GM18951 (cell line): ENCODE measurements around the gene RAB44.

Source experiments
- POLR2A ChIP-seq: IDR thresholded peaks from 4 replicates; pipeline ENCODE4 v1.6.1; 2011; ENCODE audit warnings: mild to moderate bottlenecking; ENCODE audit not compliant: insufficient read length, insufficient read depth; ENCODE audit errors: extremely low read depth
- in situ Hi-C: fragments of 300-500 bp; cut with MboI; formaldehyde crosslinking; loops from one replicate; pipeline ENCODE4 v1.12.0; 2022; ENCODE audit warnings: low sequenced_read_pairs, mixed read lengths, inconsistent platforms; ENCODE audit not compliant: unreplicated experiment

RAB44 gene

DNA sequence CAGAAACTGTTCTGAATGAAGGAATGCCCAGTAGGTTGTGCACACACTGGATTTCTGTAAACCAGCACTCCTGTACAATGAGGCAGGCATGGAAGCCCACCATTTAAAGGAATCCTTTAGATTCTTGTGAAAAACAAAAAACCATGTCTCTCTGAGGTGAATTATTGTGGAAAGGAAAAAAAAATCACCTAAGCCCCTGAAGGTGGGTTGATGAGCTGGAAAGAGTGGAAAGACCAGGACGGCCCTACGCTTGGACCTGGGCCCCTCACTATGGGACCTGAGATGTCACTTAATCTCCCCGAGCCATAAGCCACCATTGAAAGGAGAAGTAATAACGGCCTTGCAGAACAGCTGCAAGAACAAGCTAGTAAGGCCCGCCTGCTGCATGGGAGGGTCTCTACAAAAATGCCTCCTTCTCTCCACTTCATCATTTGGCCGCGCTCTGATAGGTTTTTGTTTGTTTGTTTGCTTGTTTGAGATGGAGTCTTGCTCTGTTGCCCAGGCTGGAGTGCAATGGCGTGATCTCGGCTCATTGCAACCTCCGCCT is 68.8 kb downstream of the RAB44 start:
- no peak for TF ChIP-seq POLR2A
- in situ Hi-C loops = no loop called here

GRCh38 chr6:36769183-36769675 is 71.6 kb downstream of the RAB44 start:
- no peak for TF ChIP-seq POLR2A
- in situ Hi-C loops = no loop called here

DNA sequence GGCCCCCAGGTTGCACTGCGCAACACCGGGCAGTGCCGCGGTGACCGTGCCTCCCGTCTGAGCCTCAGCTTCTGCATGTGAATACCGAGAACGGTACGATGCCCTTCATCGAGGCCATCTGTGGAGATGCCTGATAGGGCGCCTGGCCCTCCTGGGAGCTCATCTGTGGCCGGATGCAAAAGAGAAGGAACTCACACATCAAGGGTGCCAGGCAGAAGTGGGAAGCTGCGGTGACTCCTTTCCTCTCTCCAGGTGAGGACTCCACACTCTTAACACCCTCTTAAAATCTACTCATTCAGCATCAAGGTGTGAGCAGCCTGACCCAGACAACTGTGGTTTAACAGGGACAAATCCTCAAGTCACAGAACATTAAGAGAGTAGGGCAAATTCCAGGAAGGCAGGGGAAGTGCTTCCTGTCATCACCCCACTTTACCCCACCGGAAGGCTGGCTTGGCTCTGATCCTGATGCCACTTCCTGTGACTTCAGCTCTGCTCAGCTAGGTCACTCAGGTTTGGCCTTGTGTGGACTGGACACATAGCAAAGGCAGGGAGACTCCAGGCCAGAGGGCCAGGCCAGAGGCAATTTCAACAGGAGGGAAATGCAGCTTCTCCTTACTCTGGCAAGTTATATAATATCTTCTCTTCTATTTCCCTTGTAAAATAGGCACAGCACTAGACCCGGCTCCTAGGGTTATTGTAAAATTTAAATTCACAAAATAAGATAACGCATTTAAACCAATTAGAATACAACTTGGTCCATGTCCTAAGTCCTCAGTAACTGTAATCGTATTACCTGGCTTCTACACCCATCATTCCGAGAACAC is 72.3 kb downstream of the RAB44 start:
- TF ChIP-seq POLR2A = no peak
- in situ Hi-C loops = loop anchor here (10.0 kb wide), 1 partner anchor 435 kb away; no protein-coding TSS in a partner anchor

- in situ Hi-C loops = loop anchor here (10.0 kb wide), 1 partner anchor 434 kb away; no protein-coding TSS in a partner anchor
Measured at GRCh38 chr6:36771145-36771544, 73.5 kb downstream of the RAB44 start.

GRCh38 chr6:36772397-36772796 is 74.8 kb downstream of the RAB44 start:
- no peak for TF ChIP-seq POLR2A
- in situ Hi-C loops = loop anchor here (10.0 kb wide), 1 partner anchor 432 kb away; no protein-coding TSS in a partner anchor

More at GRCh38 chr6:36771145-36771544, 73.5 kb downstream of the RAB44 start:
- TF ChIP-seq POLR2A = no peak

- in situ Hi-C loops = loop anchor here (10.0 kb wide), 1 partner anchor 430 kb away; no protein-coding TSS in a partner anchor
- no peak for TF ChIP-seq POLR2A
Measured at GRCh38 chr6:36774331-36774730, 76.7 kb downstream of the RAB44 start.

DNA sequence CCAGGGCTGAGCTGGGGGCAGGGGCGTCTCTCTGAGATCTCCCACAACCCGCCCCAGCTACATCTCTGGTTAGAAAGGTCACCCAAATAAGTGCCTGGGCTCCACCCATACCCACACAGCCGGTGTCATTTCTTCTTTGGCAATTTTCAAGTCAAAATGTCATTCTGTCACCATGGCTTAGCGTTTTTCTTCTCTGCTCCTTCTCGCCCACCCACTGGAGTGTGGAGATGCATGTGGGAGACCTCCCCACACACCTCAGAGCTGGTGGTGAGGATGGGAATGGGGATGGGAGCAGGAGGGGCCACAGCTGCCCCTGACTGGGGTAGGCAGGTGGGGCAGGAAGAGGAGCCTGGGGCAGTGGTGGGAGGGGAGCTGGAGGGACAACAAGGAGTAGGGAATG is 78.5 kb downstream of the RAB44 start:
- TF ChIP-seq POLR2A = no peak
- in situ Hi-C loops = loop anchor here (10.0 kb wide), 1 partner anchor 429 kb away; no protein-coding TSS in a partner anchor

DNA sequence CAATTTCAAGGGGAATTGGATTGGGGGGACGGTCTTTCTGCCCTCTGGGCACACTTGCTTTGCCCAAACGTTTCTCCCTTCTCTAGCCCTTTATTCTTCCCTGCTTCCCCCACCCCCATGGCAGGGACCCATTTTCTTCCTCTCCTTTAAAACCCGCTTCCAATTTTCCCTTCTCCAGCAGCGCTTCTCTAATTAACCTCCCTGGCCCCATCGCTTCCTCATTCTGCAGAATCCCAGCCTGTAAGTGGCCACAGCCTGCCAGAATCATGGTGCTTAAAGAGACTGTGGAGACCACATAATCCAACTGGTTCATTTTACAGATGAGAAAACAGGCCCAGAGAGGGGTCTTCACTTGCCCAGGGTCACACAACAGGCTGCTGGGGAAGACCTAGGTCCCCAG is 80.2 kb downstream of the RAB44 start:
- in situ Hi-C loops = loop anchor here (10.0 kb wide), 1 partner anchor 427 kb away; no protein-coding TSS in a partner anchor
- no peak for TF ChIP-seq POLR2A

GRCh38 chr6:36779227-36779626 is 81.6 kb downstream of the RAB44 start:
- in situ Hi-C loops = loop anchor here (10.0 kb wide), 1 partner anchor 426 kb away; no protein-coding TSS in a partner anchor
- TF ChIP-seq POLR2A = no peak

DNA sequence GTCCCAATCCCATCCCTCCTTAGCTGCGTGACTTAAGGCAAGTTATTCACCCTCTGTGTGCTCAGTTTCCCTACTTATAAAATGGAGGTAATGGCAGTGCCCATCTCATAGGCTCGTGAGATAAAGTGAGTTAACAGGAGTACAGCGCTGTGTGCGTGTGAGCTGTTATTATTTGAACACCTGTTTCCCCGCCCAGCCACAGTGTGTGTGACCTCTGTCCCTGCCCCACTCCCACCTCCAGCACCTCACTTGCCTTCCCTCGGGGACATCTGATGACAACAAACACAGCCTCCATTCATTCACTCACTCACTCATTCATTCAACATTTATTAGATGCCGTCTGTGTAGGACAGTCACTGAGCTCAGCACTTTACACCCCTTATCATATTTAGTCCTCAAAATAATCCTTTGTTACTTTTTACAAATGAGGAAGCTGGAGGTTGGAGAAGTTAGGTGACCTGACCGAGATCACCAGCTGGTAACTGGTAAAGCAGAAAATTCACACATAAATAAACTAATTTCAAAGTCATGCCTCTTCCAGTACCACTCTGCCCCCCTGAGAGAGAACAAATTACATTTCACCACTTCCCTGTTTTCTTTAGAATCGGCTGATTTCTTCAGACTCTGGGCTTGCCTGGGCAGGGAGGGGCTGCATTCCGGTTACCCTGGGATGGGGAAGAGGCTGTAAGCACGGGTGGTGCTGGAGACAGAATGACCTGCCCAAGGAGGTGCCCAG is 83.0 kb downstream of the RAB44 start:
- no peak for TF ChIP-seq POLR2A
- in situ Hi-C loops = no loop called here

- in situ Hi-C loops = no loop called here
- no peak for TF ChIP-seq POLR2A
Measured at GRCh38 chr6:36781669-36782068, 84.0 kb downstream of the RAB44 start.
